Mesothelial cell of epicardium (in vitro differentiated cells): ENCODE data around the gene SPSB4. TPM values are rescaled to one million over a fixed set of nuclear protein-coding genes. Genes with fewer than 3 reads are reported as not detected.

Experiments used
- DNase-seq, 2 experiments: peaks; one replicate each; pipeline ENCODE4 v3.0.0; 2021; ENCODE audit warnings: low spot score in 2 of 2; ENCODE audit not compliant: unreplicated experiment in 2 of 2
- H3K27ac Mint-ChIP-seq: 2 replicates; pipeline ENCODE4 v1.8.0; 2021; ENCODE audit warnings: mixed read lengths
- H3K27me3 Mint-ChIP-seq: 2 replicates; pipeline ENCODE4 v1.8.0; 2021; ENCODE audit warnings: low read depth, mixed read lengths
- H3K36me3 Mint-ChIP-seq: 2 replicates; pipeline ENCODE4 v1.8.0; 2021; ENCODE audit warnings: mixed read lengths
- H3K4me1 Mint-ChIP-seq: 2 replicates; pipeline ENCODE4 v1.8.0; 2021; ENCODE audit warnings: mixed read lengths
- H3K4me3 Mint-ChIP-seq: 2 replicates; pipeline ENCODE4 v1.8.0; 2021; ENCODE audit warnings: mild to moderate bottlenecking, moderate library complexity, mixed read lengths
- H3K9me3 Mint-ChIP-seq: 2 replicates; pipeline ENCODE4 v1.8.0; 2021; ENCODE audit warnings: mixed read lengths
- CTCF ChIP-seq: fragments of 200-600 bp; sonication (generic); IDR thresholded peaks from one replicate; pipeline ENCODE4 v1.5.0; 2021; ENCODE audit warnings: antibody characterized with exemption; ENCODE audit not compliant: unreplicated experiment
- total RNA-seq: library from RNA; stranded (reverse); gene quantifications from 3 replicates; pipeline ENCODE4 v1.2.1, GENCODE V29; 2021

SPSB4 gene
- total RNA-seq, 1 donor from 2014 or later = 13.1 TPM

DNA sequence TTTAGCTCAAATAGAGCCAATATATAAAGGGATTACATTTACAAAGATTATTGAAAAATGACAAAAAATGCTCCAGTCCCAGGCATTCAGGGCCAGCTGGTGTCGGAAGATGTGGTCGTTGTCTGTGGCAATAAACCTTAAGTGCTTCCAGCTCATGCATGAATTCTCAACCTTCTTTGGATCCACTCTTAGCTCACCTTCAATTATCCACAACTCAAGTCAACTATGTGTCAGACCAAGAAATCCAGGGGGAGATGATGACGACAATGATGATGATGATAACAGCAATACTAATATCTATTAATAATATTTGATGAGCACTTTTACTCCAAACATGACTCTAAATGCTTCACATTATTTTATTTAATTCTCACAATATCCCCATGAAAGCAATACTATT lies 126.9 kb downstream of the SPSB4 start:
- Mint-ChIP-seq H3K4me3 (no peak overlapping the region), H3K27ac (no peak overlapping the region), H3K4me1 (peaks cover 2% of the 10 kb centered on the region), H3K36me3 (no peaks in the 10 kb centered on the region), H3K27me3 (no peaks in the 10 kb centered on the region), H3K9me3 (peaks cover 21% of the 10 kb centered on the region)
- TF ChIP-seq CTCF = no peak
- no peak for DNase-seq

GRCh38 chr3:141178551-141178950 lies 127.4 kb downstream of the SPSB4 start:
- no peak for DNase-seq
- Mint-ChIP-seq H3K9me3 (peaks cover 21% of the 10 kb centered on the region), H3K36me3 (no peaks in the 10 kb centered on the region), H3K27me3 (no peaks in the 10 kb centered on the region), H3K27ac (no peak overlapping the region), H3K4me1 (peaks cover 4% of the 10 kb centered on the region), H3K4me3 (no peak overlapping the region)
- TF ChIP-seq CTCF = no peak

- H3K9me3 Mint-ChIP-seq = peaks cover 21% of the 10 kb centered on the region
- H3K27me3 Mint-ChIP-seq = no peaks in the 10 kb centered on the region
- no peak overlapping the region for H3K4me3 Mint-ChIP-seq
- no peak overlapping the region for H3K27ac Mint-ChIP-seq
- no peaks in the 10 kb centered on the region for H3K36me3 Mint-ChIP-seq
- H3K4me1 Mint-ChIP-seq = peaks cover 7% of the 10 kb centered on the region
- TF ChIP-seq CTCF = no peak
- DNase-seq = no peak
These were observed 128.8 kb downstream of the SPSB4 start for GRCh38 chr3:141179983-141180382.

DNA sequence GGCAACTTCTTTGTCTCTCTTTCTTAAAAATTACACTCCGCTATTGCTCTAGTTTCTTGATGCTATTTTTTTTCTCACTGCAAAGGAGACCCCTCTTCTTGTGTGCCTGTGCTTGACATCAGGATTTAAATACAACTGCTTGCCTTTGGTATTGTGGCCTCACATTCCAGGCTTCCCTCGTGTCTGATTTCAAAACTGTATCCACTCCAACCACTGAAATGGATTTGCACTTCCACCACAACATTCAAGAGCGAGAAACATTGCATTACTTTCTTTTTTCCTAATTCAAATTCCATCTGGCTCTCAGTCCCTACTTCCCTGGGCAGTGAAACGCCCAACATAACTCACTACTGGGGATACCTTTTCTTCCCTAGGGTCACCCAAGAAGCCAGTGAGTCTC lies 130.0 kb downstream of the SPSB4 start:
- no peak overlapping the region for H3K27ac Mint-ChIP-seq
- TF ChIP-seq CTCF = no peak

DNA sequence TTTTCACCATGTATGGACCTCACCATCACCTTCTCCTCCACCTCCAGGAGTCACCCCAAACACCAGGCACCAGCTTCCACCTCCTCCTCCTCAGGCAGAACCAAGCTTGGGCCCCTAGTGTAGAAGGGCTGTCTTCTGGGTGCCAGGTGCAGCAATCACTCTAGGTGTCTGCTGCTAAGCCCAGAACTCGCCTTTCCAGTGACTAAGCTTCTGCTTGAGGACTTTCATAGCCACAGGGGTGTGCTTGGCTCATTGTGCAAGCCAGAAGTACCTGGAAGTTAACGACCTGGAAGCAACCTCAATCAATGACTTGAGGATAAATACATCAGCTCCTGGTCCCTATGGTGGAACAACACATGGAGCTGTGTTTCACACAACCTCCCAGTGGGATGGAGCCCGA lies 130.7 kb downstream of the SPSB4 start:
- DNase-seq = no peak
- Mint-ChIP-seq H3K4me3 (no peak overlapping the region), H3K27me3 (no peaks in the 10 kb centered on the region), H3K36me3 (no peaks in the 10 kb centered on the region), H3K27ac (no peak overlapping the region), H3K4me1 (peaks cover 7% of the 10 kb centered on the region), H3K9me3 (peaks cover 21% of the 10 kb centered on the region)
- no peak for TF ChIP-seq CTCF

More for the DNA sequence above, 130.0 kb downstream of the SPSB4 start:
- Mint-ChIP-seq H3K9me3 (peaks cover 21% of the 10 kb centered on the region), H3K27me3 (no peaks in the 10 kb centered on the region), H3K36me3 (no peaks in the 10 kb centered on the region), H3K4me1 (peaks cover 7% of the 10 kb centered on the region), H3K4me3 (no peak overlapping the region)
- no peak for DNase-seq

DNA sequence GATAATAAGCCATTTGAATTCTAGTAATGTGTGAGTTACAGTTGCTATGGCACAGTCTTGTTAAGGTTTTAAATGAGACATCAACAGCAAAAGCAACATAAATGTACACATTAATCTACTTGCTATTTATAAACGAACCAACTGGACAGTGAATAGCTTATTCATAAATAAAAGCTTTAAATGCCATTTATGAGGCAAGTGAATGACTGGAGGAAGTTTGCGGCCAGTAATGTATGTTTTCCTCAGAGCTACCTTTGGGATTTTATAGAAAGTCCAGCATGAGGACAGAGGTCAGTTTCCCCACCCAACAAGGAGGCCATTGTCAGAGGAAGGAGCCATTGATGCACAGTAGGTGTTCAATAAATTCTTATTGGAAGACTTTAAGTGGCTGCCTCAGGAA lies 132.5 kb downstream of the SPSB4 start:
- H3K27ac Mint-ChIP-seq = peak overlapping the region; percentile 2
- H3K4me3 Mint-ChIP-seq = no peak overlapping the region
- DNase-seq = no peak
- H3K27me3 Mint-ChIP-seq = no peaks in the 10 kb centered on the region
- no peak for TF ChIP-seq CTCF
- H3K4me1 Mint-ChIP-seq = peaks cover 7% of the 10 kb centered on the region
- H3K36me3 Mint-ChIP-seq = no peaks in the 10 kb centered on the region
- H3K9me3 Mint-ChIP-seq = peaks cover 21% of the 10 kb centered on the region
